DND-41 (cell line): ENCODE results near the gene SLC5A11.

Experiments
- EZH2 ChIP-seq: IDR thresholded peaks from 3 replicates; pipeline ENCODE4 v1.6.1; 2012; ENCODE audit warnings: borderline replicate concordance, low read depth, mild to moderate bottlenecking, moderate library complexity, low read length, inconsistent platforms; ENCODE audit not compliant: severe bottlenecking
- TF ChIP-seq, protein P1 (sequence below): IDR thresholded peaks from 2 replicates; pipeline ENCODE4 v1.5.1; 2012; ENCODE audit warnings: borderline replicate concordance, low read length, moderate library complexity, mild to moderate bottlenecking; ENCODE audit not compliant: poor library complexity, severe bottlenecking; ENCODE audit errors: extremely low read depth

DNA sequence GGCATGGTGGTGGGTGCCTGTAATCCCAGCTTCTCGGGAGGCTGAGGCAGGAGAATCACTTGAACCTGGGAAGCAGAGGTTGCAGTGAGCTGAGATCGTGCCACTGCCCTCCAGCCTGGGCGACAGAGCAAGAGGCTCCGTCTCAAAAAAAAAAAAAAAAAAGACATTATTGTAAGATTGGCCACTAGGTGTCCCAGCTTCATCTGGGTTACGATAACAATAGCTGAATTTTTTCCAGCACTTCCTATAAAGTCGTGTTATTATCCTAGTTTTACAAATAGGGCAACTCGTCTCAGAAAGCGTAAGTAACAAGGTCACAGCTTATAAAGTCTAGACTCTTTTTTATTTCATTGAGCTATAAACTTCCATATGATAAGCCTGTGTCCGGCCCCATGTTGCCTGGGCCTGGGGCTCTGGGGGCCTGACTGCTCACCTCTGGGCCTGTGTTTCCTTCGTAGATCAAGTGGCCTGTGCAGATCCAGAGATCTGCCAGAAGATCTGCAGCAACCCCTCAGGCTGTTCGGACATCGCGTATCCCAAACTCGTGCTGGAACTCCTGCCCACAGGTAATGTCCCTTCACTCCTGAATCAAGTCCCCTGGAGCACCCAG is 60.5 kb downstream of the SLC5A11 start:
- TF ChIP-seq, protein P1, sequence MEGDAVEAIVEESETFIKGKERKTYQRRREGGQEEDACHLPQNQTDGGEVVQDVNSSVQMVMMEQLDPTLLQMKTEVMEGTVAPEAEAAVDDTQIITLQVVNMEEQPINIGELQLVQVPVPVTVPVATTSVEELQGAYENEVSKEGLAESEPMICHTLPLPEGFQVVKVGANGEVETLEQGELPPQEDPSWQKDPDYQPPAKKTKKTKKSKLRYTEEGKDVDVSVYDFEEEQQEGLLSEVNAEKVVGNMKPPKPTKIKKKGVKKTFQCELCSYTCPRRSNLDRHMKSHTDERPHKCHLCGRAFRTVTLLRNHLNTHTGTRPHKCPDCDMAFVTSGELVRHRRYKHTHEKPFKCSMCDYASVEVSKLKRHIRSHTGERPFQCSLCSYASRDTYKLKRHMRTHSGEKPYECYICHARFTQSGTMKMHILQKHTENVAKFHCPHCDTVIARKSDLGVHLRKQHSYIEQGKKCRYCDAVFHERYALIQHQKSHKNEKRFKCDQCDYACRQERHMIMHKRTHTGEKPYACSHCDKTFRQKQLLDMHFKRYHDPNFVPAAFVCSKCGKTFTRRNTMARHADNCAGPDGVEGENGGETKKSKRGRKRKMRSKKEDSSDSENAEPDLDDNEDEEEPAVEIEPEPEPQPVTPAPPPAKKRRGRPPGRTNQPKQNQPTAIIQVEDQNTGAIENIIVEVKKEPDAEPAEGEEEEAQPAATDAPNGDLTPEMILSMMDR, result peak; percentile 35
- TF ChIP-seq EZH2, result no peak
